ENCODE results near the gene SRRM3. TPM values are rescaled to one million over a fixed set of nuclear protein-coding genes. Genes with fewer than 3 reads are reported as not detected.
A peak's percentile ranks its signal among the peaks of the same experiment; 100 is the strongest.
"Not testable (repeated sequence)": the region's sequence is repeated elsewhere in the genome, so short reads cannot be mapped to it uniquely, and the experiment has no call there.

The SRRM3 gene
- total RNA-seq, 1 donor from 2014 or later, result 6.1 TPM

- DNase-seq (ENCODE audit: low spot score in 2 of 2), result no peak
These were observed 57.7 kb downstream of the SRRM3 start for GRCh38 chr7:76259124-76260093.

GRCh38 chr7:76260171-76260703 lies 58.5 kb downstream of the SRRM3 start:
- DNase-seq (ENCODE audit: low spot score in 2 of 2), result peak in 1 of 2 donors; percentile 54
- no peak for FAIRE-seq

More at GRCh38 chr7:76259124-76260093, 57.7 kb downstream of the SRRM3 start:
- FAIRE-seq, result no peak

- DNase-seq (ENCODE audit: low spot score in 2 of 2) (no peak), FAIRE-seq (no peak)
These were observed 59.6 kb downstream of the SRRM3 start for GRCh38 chr7:76261329-76261728.

- DNase-seq (ENCODE audit: low spot score in 2 of 2) (no peak), FAIRE-seq (no peak)
These were observed 60.2 kb downstream of the SRRM3 start for GRCh38 chr7:76261931-76262330.

GRCh38 chr7:76262683-76263402 lies 61.1 kb downstream of the SRRM3 start:
- DNase-seq (ENCODE audit: low spot score in 2 of 2), result peak; percentile 56 to 60
- FAIRE-seq, result no peak

- FAIRE-seq, result no peak
- no peak for DNase-seq (ENCODE audit: low spot score in 2 of 2)
These were observed 63.6 kb downstream of the SRRM3 start for GRCh38 chr7:76265299-76265698.

- no peak for DNase-seq (ENCODE audit: low spot score in 2 of 2)
- no peak for FAIRE-seq
These were observed 65.6 kb downstream of the SRRM3 start for GRCh38 chr7:76267107-76267893.

- no peak for DNase-seq (ENCODE audit: low spot score in 2 of 2)
- FAIRE-seq, result no peak
These were observed 66.1 kb downstream of the SRRM3 start for GRCh38 chr7:76267894-76268183.

GRCh38 chr7:76268376-76268775 lies 66.7 kb downstream of the SRRM3 start:
- FAIRE-seq (no peak), DNase-seq (ENCODE audit: low spot score in 2 of 2) (no peak)

GRCh38 chr7:76269895-76270294 lies 68.2 kb downstream of the SRRM3 start:
- FAIRE-seq (no peak), DNase-seq (ENCODE audit: low spot score in 2 of 2) (no peak)

GRCh38 chr7:76271384-76271783 lies 69.7 kb downstream of the SRRM3 start:
- not testable (repeated sequence) for FAIRE-seq; DNase-seq (ENCODE audit: low spot score in 2 of 2)

GRCh38 chr7:76272142-76272541 lies 70.4 kb downstream of the SRRM3 start:
- FAIRE-seq, result no peak
- DNase-seq (ENCODE audit: low spot score in 2 of 2), result no peak

- no peak for FAIRE-seq
- no peak for DNase-seq (ENCODE audit: low spot score in 2 of 2)
These were observed 71.3 kb downstream of the SRRM3 start for GRCh38 chr7:76272851-76273497.

- no peak for FAIRE-seq
- DNase-seq (ENCODE audit: low spot score in 2 of 2), result no peak
These were observed 71.8 kb downstream of the SRRM3 start for GRCh38 chr7:76273503-76273902.

GRCh38 chr7:76278540-76278939 lies 76.8 kb downstream of the SRRM3 start:
- DNase-seq (ENCODE audit: low spot score in 2 of 2) (no peak), FAIRE-seq (no peak)

GRCh38 chr7:76280408-76280807 lies 78.7 kb downstream of the SRRM3 start:
- FAIRE-seq, result no peak
- no peak for DNase-seq (ENCODE audit: low spot score in 2 of 2)

GRCh38 chr7:76281006-76281705 lies 79.5 kb downstream of the SRRM3 start:
- no peak for FAIRE-seq
- peak in 1 of 2 donors; percentile 63 for DNase-seq (ENCODE audit: low spot score in 2 of 2)

GRCh38 chr7:76281706-76282343 lies 80.1 kb downstream of the SRRM3 start:
- DNase-seq (ENCODE audit: low spot score in 2 of 2), result peak in 1 of 2 donors; percentile 45
- no peak for FAIRE-seq
